ENCODE measurements around the gene NOX5. TPM values are rescaled to one million over a fixed set of nuclear protein-coding genes. Genes with fewer than 3 reads are reported as not detected.

Gene NOX5
- total and polyA plus RNA-seq, 8 donors = under 0.01 to 0.92 (median 0.18) TPM; not detected in 2

GRCh38 chr15:69087366-69087976 lies 73.0 kb downstream of the NOX5 start:
- H3K4me1 ChIP-seq = peaks cover 0 to 7% (median 3%) of the 10 kb centered on the region in 4 donors
- WGBS, 5 donors = 89 to 91% (median 89%) methylated on average over 5 of the region's 5 CpGs
- H3K4me3 ChIP-seq = no peak overlapping the region
- TF ChIP-seq, protein P1, sequence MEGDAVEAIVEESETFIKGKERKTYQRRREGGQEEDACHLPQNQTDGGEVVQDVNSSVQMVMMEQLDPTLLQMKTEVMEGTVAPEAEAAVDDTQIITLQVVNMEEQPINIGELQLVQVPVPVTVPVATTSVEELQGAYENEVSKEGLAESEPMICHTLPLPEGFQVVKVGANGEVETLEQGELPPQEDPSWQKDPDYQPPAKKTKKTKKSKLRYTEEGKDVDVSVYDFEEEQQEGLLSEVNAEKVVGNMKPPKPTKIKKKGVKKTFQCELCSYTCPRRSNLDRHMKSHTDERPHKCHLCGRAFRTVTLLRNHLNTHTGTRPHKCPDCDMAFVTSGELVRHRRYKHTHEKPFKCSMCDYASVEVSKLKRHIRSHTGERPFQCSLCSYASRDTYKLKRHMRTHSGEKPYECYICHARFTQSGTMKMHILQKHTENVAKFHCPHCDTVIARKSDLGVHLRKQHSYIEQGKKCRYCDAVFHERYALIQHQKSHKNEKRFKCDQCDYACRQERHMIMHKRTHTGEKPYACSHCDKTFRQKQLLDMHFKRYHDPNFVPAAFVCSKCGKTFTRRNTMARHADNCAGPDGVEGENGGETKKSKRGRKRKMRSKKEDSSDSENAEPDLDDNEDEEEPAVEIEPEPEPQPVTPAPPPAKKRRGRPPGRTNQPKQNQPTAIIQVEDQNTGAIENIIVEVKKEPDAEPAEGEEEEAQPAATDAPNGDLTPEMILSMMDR (IDR thresholded peaks at IDR 0.05) = no peak
- no peak for TF ChIP-seq POLR2A (IDR thresholded peaks at IDR 0.05)
- TF ChIP-seq POLR2AphosphoS5 (IDR thresholded peaks at IDR 0.05) = no peak
- no peak for TF ChIP-seq EP300 (IDR thresholded peaks at IDR 0.05)
- H3K27ac ChIP-seq = no peak overlapping the region
- peaks cover 0 to 40% (median 0%) of the 10 kb centered on the region in 3 donors for H3K27me3 ChIP-seq
- H3K9me3 ChIP-seq = no peaks in the 10 kb centered on the region
- H3K36me3 ChIP-seq = no peaks in the 10 kb centered on the region
- intact Hi-C loops (cut with DNase I; ENCODE audit: low total_unique reads) = no loop called here
- no peak for DNase-seq

DNA sequence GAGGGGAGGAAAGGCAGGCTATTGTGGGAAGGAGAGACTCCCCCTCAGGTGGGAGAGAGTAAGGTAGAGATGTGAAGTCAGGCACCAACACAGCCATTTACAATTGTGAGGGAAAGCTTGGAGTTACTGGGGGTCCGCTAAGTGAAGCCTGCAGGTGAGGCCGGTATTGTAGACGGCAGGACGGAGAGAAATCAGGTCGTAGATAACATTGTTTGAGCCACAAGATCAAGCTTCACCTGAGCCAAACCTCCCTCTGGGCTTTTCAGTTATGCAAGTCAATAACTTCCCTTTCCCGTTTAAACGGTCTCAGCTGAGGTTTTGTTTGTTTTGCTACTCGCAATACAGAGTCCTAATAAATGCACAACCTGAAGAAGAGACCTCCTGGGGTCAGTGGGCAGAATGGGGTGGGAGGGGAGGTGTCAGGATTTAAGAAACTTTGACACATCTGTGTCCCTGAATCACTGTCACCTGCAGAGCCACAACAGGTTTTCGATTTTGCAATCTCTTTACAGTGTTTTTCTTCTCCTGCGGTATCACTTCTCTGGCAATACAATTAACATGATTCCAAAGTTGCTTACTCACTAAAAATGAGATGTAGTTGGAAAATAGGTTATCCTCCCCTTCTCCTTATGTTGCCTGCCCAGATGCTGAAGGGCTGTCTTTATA lies 73.9 kb downstream of the NOX5 start:
- Histone ChIP-seq H3K27ac (no peak overlapping the region), H3K27me3 (peaks cover 0 to 40% (median 0%) of the 10 kb centered on the region in 3 donors), H3K4me1 (peaks cover 0 to 5% (median 0%) of the 10 kb centered on the region in 4 donors), H3K4me3 (no peak overlapping the region), H3K9me3 (no peaks in the 10 kb centered on the region), H3K36me3 (no peaks in the 10 kb centered on the region)
- TF ChIP-seq POLR2A (IDR thresholded peaks at IDR 0.05) (no peak), EP300 (IDR thresholded peaks at IDR 0.05) (no peak), POLR2AphosphoS5 (IDR thresholded peaks at IDR 0.05) (no peak)
- TF ChIP-seq, protein P1 (IDR thresholded peaks at IDR 0.05) = no peak
- no peak for DNase-seq
- 20 to 47% (median 32%) methylated on average over 10 of the region's 10 CpGs for WGBS, 5 donors
- intact Hi-C loops (cut with DNase I; ENCODE audit: low total_unique reads) = no loop called here

- no peak overlapping the region for H3K4me3 ChIP-seq
- H3K27ac ChIP-seq = no peak overlapping the region
- 75 to 81% (median 79%) methylated on average over 5 of the region's 5 CpGs for WGBS, 5 donors
- H3K27me3 ChIP-seq = peaks cover 0 to 40% (median 0%) of the 10 kb centered on the region in 3 donors
- H3K4me1 ChIP-seq = peaks cover 0 to 5% (median 0%) of the 10 kb centered on the region in 4 donors
- no peak for TF ChIP-seq EP300 (IDR thresholded peaks at IDR 0.05)
- TF ChIP-seq, protein P1 (IDR thresholded peaks at IDR 0.05) = no peak
- no peak for TF ChIP-seq POLR2A (IDR thresholded peaks at IDR 0.05)
- no peak for TF ChIP-seq POLR2AphosphoS5 (IDR thresholded peaks at IDR 0.05)
- H3K9me3 ChIP-seq = no peaks in the 10 kb centered on the region
- H3K36me3 ChIP-seq = no peaks in the 10 kb centered on the region
- intact Hi-C loops (cut with DNase I; ENCODE audit: low total_unique reads) = no loop called here
- DNase-seq = no peak
Observed at GRCh38 chr15:69089258-69089657, 74.8 kb downstream of the NOX5 start.

GRCh38 chr15:69090197-69090948 lies 75.9 kb downstream of the NOX5 start:
- peak in 1 of 2 donors; percentile 64 for DNase-seq
- H3K4me1 ChIP-seq = peaks cover 0 to 7% (median 0%) of the 10 kb centered on the region in 4 donors
- TF ChIP-seq, protein P1 (IDR thresholded peaks at IDR 0.05) = no peak
- TF ChIP-seq EP300 (IDR thresholded peaks at IDR 0.05) = no peak
- no peak for TF ChIP-seq POLR2A (IDR thresholded peaks at IDR 0.05)
- TF ChIP-seq POLR2AphosphoS5 (IDR thresholded peaks at IDR 0.05) = no peak
- no peak overlapping the region for H3K27ac ChIP-seq
- 66 to 77% (median 69%) methylated on average over 5 of the region's 5 CpGs for WGBS, 5 donors
- intact Hi-C loops (cut with DNase I; ENCODE audit: low total_unique reads) = no loop called here
- H3K27me3 ChIP-seq = peaks cover 0 to 40% (median 0%) of the 10 kb centered on the region in 3 donors
- H3K9me3 ChIP-seq = no peaks in the 10 kb centered on the region
- no peaks in the 10 kb centered on the region for H3K36me3 ChIP-seq
- H3K4me3 ChIP-seq = no peak overlapping the region

Data from stomach (tissue), 9 donors.